ENCODE results near the gene TRABD.
"Not testable (repeated sequence)": the region's sequence is repeated elsewhere in the genome, so short reads cannot be mapped to it uniquely, and the experiment has no call there.

Gene TRABD

DNA sequence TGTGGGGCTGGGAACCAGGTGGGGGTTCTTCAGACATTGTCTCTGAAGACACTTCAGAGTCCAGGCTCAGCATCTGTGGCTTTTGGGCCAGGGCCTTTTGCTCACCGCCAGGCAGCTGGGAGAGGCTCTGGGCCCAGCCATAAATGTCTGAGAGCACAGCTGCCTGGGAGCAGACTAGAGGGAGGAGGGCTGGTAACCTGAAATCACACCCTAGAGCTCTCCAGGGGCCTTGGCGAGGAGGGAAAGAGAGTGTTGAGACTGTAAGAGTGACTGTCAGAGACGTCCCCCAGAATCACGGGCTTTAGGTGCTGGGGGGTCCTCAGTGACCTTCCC lies 4.1 kb downstream of the TRABD start:
- DNase-seq = no peak

DNA sequence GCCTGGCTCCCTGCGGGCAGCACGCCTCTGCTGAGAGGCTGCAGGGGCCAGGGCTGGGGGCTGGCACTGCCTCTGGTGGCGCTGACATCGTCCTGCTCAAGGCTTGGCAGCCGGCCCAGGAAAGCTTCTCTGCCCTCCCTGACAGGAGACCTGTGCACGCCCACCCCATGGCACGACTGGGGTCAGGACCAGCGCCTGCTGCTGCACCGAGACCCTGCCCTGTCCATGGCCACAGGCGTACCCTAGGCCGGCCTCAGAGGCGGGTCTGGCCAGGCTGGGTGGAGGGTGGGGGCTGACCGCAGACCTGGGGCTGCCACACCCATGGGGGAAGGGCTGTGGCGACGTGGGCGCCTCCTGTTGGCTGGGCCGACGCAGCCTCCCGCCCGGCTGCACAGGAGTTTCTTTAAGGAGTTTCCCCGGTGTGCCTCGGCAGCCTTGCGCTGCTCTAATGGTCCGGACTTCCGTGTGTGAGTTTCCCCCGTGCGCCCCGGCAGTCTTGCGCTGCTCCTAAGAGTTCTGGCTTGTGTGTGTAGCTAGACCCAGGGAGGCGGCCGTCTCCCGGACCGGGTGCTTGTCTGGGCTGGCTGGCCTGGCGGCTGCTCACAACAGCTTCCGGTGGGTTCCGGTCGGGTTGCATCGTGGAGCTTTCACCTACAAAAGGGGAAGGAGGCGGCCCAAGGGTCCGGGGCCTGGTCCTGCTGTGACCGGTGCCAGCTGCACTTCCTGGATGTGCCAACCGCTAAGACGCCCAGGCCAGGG lies 4.6 kb downstream of the TRABD start:
- DNase-seq = peak; percentile 28

GRCh38 chr22:50190941-50191741 lies 5.4 kb downstream of the TRABD start:
- DNase-seq = no peak

- no peak for DNase-seq
Observed at GRCh38 chr22:50192436-50193204, 6.9 kb downstream of the TRABD start.

- no peak for DNase-seq
Observed at GRCh38 chr22:50193621-50194020, 7.9 kb downstream of the TRABD start.

DNA sequence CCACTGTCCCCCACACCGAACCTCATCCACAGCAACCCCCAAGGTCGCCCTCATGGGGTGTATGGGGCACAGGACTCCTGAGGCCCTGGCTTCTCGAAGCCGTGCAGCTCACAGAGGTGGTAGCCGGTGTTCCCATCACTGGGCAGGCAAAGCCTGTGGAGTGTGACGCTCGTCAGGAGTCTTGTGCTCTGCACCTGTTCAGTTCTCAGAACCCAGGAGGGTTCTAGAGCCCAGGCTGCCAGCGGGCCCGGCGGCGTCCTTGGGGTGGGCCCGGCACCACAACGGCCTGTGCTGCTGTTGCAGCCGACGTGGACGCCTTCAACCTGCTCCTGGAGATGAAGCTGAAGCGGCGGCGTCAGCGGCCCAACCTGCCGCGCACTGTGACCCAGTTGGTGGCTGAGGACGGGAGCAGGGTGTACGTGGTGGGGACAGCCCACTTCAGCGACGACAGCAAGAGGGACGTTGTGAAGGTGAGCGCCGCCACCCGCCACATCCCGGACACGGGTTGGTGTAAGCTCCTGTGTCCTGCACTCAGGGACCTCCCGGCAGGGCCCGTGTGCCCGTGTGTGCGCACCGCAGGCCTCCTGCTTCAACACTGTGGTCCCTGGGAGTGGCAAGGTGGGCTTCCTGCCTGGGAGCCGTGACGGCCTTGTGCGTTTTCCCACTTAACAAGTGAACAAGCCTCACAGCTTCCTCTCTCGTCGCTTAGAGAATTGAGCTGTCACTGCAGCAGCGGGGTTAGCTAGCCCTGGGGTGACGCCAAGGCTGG lies 8.5 kb downstream of the TRABD start:
- DNase-seq = no peak

DNA sequence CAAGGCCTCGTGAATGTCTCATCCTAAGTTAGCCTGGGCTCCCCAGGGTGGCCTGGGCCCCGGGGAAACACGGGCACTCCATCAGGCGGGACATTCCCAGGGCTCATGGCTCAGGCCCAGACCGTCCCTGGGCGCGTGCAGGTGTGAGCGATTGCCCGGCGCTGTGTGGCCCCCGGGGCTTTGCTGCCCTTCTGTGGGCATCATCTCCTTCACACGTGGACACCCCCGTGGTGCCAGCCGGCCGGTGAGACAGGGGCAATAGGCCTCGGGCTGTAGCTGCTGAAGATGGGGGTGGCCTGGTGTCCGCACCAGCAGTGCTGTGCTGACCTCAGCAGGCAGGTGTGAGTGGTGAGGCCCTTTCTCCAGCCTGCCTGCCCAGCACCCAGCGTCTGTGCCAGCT lies 10.5 kb downstream of the TRABD start:
- DNase-seq = no peak

- DNase-seq = no peak
Observed at GRCh38 chr22:50197000-50197800, 11.5 kb downstream of the TRABD start.

- DNase-seq = no peak
Observed at GRCh38 chr22:50197856-50198623, 12.3 kb downstream of the TRABD start.

DNA sequence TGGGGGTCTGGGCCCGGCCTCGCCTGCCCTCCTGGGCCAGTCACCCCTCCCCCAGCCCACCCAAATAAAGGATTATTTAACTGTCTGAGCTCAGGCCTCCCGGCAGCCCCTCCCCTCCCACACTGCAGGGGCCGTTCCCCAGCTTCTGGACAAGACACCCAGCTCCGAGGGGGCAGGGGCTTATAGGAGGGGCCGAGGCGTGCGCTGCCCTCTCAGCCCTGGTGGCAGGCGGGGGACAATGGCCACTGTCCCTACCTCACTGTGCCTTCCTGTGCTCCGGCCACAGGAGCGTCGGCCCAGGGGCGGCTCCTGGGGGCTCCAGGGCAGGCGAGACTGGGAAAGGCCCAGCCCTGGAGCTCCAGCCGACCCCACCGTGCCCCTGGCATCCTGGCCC lies 12.9 kb downstream of the TRABD start:
- no peak for DNase-seq

DNA sequence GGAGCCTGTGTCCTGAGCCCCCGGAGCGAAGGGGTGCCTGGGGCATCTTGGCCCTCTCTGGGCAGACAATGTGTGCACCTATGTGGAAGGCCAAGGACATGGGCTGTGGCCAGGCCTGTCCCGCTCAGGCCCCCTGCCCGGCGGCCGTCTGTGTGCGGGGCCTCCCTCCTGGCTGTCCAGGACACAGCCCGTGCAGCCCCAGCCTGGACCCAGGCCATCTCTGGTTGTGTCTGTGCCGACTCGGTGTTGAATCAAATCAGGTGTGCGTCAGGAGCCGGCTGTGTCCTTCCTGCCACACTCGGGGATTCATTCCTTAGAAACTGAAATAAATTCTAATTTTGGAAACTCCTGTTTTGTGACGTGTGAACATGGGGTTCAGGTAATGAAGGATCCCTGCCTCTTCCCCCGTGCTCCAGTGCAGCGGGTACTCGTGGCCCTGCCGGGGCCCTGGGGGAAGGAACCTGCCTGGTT lies 13.6 kb downstream of the TRABD start:
- DNase-seq = no peak

DNA sequence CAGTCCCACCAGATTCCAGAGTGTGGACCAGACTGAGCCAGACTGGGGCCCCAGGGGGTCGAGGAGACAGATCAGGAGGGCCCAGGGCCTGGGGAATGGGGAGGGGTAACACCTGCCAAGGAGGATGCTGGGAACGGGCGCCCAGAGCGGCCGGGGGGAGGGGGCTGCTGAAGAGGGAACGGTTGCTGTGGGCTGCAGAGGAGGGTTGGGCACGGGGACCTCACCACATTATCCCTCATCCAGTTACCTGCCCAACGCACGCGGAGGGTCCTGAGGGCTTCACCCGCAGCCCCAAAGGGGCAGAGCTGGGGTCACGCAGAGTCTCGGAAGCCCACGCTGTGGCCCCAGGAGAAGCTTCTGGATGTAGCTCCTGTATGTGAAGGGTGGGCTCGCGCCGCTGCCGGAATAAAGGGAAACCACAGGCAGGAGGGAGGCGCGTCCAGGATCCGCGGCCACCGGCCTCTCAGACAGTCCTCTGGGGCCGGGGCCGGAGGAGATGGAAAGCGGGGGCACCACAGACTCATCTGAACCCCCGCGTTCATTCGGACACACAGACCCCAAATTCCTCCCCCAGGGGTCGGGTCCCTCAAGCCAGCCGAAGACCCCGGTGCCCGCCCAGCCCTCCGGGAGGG lies 14.2 kb downstream of the TRABD start:
- DNase-seq = no peak

- DNase-seq = peak; percentile 84
Observed at GRCh38 chr22:50200461-50201190, 14.9 kb downstream of the TRABD start, which contains the start of gene SELENOO. Gene SELENOO (plus strand): TSS chr22:50201011. CDS start chr22:50201037, 26 bp downstream.

DNA sequence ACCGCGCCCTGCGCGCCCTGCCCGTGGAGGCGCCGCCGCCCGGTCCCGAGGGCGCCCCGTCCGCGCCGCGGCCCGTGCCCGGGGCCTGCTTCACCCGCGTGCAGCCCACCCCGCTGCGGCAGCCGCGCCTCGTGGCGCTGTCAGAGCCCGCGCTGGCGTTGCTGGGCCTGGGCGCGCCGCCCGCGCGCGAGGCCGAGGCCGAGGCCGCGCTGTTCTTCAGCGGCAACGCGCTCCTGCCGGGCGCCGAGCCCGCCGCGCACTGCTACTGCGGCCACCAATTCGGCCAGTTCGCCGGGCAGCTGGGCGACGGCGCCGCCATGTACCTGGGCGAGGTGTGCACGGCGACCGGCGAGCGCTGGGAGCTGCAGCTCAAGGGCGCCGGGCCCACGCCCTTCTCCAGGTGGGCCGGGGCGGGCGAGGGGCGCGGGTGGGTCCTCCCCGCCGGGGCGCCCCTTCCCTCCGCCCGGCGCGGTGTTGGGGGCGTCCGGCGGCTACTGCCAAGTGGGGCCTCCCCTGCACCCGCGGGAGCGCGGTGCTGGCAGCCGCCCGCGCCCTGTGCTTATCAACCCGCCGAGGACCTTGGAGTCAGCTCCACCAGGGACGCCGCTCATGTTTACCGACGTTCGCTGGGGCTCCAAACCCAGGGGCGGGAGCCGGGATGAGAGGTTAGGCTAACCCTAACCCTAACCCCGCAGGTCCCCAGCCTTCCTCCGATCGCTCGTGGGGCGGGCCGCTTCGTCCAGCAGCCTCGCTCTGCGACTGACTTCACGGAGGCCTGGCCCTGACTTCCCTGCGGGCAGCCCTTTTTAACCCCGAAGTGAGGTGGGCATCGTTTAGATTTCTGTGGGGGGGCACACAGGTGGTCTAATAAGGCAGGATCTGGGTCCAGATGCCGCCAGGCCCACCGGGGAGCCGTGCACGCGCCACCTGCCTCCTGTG lies 15.7 kb downstream of the TRABD start:
- DNase-seq = no peak

GRCh38 chr22:50202130-50202666 lies 16.5 kb downstream of the TRABD start:
- no peak for DNase-seq

DNA sequence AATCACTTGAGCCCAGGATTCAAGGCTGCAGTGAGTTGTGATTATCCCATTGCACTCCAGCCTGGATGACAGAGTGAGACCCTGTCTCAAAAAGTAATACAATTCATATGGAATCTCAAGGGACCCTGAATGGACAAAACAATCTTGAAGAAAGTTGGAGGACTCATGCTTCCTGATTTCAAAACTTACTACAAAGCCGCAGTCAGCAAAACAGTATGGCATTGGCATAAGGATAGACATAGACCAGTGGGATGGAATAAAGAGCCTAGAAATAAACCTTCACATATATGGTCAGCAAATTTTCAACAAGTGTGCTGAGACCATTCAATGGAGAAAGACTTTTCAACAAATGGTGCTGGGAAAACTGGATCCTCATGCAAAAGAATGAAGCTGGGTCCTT lies 17.6 kb downstream of the TRABD start:
- DNase-seq = no peak

DNA sequence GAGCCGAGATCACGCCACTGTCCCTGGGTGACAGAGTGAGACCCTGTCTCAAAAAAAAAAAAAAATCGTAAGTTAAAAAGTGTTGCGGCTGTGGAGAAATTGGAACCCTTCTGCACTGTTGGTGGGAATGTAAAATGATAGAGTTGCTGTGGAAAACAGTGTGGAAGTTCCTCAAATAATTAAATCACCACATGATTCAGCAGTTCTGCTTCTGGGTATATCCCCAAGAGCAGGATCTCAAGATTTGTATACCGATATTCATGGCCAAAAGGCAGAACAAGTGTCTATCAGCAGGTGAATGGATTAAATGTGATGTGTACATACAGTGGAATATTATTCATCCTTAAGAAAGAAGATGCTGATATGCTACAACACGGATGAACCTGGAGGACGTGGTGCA lies 18.9 kb downstream of the TRABD start:
- no peak for DNase-seq

DNA sequence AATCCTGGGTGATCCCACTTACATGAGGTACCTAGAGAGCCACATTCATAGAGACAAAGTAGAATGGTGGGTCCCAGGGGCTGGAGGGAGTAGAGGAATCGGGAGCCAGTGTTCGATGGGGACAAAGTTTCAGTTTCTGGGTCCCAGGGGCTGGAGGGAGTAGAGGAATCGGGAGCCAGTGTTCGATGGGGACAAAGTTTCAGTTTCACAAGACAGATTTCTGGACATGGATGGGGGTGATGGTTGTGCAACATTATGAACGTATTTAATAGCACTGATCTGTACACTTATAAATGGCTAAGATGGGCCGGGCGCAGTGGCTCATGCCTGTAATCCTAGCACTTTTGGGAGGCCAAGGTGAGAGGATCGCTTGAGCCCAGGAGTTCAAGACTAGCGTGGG lies 19.3 kb downstream of the TRABD start:
- DNase-seq = not testable (repeated sequence)
